Muscle layer of colon (tissue), 2 donors: ENCODE measurements around the gene GHRH.

Source experiments
- H3K27ac ChIP-seq: one replicate; pipeline ENCODE4 v1.7.0; 2013; ENCODE audit warnings: low read depth, mild to moderate bottlenecking, low read length, moderate library complexity
- H3K27me3 ChIP-seq, 2 donors: one replicate each; pipeline ENCODE4 v1.7.0; 2013; ENCODE audit warnings: low read length in 2 of 2, mild to moderate bottlenecking in 2 of 2; ENCODE audit not compliant: insufficient read depth in 2 of 2, control insufficient read depth in 1 of 2
- H3K36me3 ChIP-seq: one replicate; pipeline ENCODE4 v1.7.0; 2013; ENCODE audit warnings: mild to moderate bottlenecking, low read length; ENCODE audit not compliant: insufficient read depth
- H3K4me1 ChIP-seq: one replicate; pipeline ENCODE4 v1.7.0; 2013; ENCODE audit warnings: mild to moderate bottlenecking, low read length; ENCODE audit not compliant: insufficient read depth
- H3K4me3 ChIP-seq, 2 donors: one replicate each; pipeline ENCODE4 v1.7.0; 2013; ENCODE audit warnings: low read length in 2 of 2, low read depth in 1 of 2, mild to moderate bottlenecking in 1 of 2, moderate library complexity in 1 of 2
- H3K9ac ChIP-seq: one replicate; pipeline ENCODE4 v1.7.0; 2013; ENCODE audit warnings: low read length
- H3K9me3 ChIP-seq: one replicate; pipeline ENCODE4 v1.7.0; 2013; ENCODE audit warnings: mild to moderate bottlenecking, low read length
- donor health status: abdominal sarcoma.
- donor health status: Adenocarcinoma of cecum.

GHRH gene

DNA sequence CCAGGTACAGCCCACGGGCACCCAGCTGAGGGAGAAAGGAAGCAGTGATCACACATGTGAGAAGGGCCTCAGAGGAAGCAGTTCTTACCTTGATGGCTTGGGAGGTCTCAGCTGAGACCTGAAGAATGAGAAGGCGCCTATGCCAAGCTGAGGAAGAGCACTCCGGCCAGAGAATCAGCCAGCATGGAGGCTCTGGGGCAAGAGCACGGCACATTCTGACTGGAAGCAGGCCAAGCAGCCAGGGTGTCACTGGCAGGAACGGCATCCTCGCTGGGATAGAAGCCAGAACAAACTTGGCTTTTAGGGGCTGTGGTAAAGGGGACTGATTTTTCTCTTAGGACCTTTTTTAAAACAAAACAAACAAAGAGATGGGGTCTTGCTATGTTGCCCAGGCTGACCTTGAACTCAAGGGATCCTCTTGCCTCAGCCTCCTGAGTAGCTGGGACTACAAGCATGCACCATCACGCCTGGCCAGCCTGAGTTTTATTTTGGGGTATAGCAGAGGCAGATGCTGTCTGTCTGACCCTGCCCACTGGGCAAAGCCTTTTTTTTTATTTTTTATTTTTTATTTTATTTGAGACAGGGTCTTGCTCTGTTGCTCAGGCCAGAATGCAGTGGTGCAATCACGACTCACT is 17.6 kb downstream of the GHRH start:
- H3K27me3 ChIP-seq = no peaks in the 10 kb centered on the region
- no peaks in the 10 kb centered on the region for H3K9me3 ChIP-seq
- H3K36me3 ChIP-seq = peaks cover 42% of the 10 kb centered on the region
- no peak overlapping the region for H3K9ac ChIP-seq
- no peak overlapping the region for H3K27ac ChIP-seq
- peaks cover 13% of the 10 kb centered on the region for H3K4me1 ChIP-seq
- no peak overlapping the region for H3K4me3 ChIP-seq

DNA sequence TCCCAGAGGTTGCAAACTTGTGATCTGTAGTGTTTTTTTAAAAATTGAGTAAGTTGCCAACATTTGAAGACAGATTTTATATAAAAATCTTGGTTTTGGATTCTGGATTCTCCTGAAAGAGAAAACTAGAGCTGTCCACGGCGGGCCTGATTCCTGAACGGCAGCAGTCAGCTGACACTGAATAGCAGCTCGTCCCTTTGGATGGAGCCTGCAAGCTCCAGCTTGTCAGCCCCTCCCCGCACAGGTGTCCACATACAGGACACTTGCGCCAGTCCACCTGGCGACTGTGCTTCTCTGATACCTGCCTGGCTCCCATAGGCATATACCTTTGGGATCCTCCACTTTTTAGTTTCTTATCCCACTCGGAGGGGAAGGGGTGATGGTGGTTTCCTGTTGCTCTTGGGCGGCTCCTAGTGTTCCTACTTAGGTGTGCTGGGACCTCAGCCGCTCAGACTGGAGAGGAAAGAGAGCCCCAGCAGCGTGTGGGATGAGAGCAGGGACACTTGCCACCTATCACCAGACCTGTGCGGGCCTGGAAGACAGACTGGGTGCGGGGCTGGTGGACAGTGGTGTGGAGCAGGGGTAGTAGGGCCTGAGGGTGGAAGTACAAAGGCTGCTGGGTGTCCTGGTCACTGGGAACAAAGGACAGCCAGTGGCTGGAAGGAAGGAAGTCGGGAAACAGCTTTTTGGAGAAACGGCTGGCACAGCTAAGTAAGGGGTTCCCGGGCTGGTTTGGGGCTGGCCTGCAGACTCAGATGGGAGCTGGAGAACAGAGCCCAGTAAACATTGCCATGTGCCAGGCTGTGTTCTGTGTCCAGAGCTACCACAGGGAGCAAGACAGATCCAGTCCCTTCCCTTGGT is 18.3 kb downstream of the GHRH start:
- H3K4me1 ChIP-seq = peaks cover 20% of the 10 kb centered on the region
- no peak overlapping the region for H3K4me3 ChIP-seq
- H3K36me3 ChIP-seq = peaks cover 49% of the 10 kb centered on the region
- no peak overlapping the region for H3K27ac ChIP-seq
- no peaks in the 10 kb centered on the region for H3K9me3 ChIP-seq
- no peaks in the 10 kb centered on the region for H3K27me3 ChIP-seq
- H3K9ac ChIP-seq = no peak overlapping the region

DNA sequence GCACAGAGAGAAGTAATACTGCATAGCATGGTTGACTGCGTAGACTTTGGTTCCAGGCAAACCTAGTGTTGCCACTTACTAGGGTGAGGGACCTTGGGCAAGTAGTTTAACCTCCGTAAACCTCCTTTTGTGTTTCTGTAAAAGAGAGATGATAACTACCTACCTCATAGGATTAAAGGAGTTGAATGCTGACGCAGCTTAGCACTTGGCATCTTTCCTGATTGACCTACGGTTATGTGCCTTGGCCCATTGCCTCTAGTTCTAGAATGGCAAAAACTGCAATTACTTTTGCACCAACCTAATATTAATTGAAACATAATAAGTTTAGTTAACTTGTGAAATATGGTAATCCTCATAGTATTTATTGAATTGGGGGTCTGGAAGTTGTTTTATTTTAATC is 19.1 kb downstream of the GHRH start:
- Histone ChIP-seq H3K9ac (no peak overlapping the region), H3K36me3 (peaks cover 54% of the 10 kb centered on the region), H3K27ac (no peak overlapping the region), H3K9me3 (no peaks in the 10 kb centered on the region), H3K4me1 (peaks cover 21% of the 10 kb centered on the region), H3K27me3 (no peaks in the 10 kb centered on the region), H3K4me3 (no peak overlapping the region)

DNA sequence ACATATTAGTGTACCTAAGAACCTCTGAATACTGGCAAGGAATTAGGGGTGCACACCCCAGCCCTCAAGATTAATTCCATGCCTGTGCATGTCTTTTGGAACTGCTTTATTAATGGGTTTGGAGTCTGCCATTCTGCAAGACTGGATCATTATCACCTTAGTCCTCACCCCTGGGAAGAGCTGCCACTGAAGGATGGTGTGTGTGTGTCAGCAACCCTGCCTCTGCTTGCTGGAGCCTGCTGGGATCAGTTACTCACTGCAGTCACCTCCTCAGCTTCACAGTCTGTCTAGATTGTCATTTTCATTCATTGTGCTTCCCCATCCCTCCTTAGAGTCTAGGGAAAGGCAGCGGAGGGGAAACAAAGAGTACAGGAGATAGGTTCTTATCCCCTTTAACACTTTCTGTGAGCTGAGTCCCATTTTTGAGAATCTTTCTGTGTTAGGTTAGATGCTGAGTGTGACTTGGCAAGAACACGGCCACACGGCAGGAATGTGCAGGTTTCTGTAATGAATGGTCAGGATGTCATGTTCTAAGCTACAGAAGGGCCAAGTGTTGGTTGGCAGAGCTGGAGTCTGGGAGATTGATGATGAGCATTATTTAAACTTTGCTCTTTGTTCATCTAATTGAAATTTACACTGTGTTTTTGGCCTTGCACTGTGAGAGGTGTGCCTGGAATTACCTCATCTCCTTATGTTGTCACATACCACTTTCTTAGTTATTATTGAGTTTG is 21.1 kb downstream of the GHRH start:
- Histone ChIP-seq H3K9ac (no peak overlapping the region), H3K27me3 (no peaks in the 10 kb centered on the region), H3K9me3 (no peaks in the 10 kb centered on the region), H3K27ac (no peak overlapping the region), H3K36me3 (peaks cover 71% of the 10 kb centered on the region), H3K4me3 (no peak overlapping the region), H3K4me1 (peaks cover 21% of the 10 kb centered on the region)

DNA sequence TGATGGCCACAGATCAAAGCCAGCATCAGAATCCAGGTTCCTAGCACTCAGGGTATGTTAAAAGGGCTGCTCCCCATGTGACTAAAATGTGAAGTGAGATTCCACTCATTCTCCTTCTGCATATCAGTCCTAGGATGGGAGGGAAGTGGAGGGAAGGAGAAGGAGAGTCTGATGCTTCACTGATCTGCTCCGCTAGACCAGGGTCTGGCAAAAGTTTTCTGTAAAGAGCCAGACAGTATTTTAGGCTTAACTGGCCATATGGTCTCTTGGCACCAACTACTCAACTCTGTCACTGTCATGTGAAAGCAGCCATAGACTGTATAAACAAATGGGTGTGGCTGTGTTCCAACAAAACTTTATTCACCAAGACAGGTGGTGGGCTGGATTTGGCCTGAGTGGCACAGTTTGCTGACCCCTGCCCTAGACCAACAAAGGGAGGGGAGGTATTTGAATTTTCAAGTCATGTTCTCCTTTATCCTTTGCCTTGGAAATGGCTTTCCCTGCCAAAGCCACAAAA is 22.6 kb downstream of the GHRH start:
- Histone ChIP-seq H3K4me1 (peaks cover 18% of the 10 kb centered on the region), H3K9ac (no peak overlapping the region), H3K4me3 (no peak overlapping the region), H3K27me3 (no peaks in the 10 kb centered on the region), H3K36me3 (peaks cover 86% of the 10 kb centered on the region), H3K9me3 (no peaks in the 10 kb centered on the region), H3K27ac (no peak overlapping the region)

DNA sequence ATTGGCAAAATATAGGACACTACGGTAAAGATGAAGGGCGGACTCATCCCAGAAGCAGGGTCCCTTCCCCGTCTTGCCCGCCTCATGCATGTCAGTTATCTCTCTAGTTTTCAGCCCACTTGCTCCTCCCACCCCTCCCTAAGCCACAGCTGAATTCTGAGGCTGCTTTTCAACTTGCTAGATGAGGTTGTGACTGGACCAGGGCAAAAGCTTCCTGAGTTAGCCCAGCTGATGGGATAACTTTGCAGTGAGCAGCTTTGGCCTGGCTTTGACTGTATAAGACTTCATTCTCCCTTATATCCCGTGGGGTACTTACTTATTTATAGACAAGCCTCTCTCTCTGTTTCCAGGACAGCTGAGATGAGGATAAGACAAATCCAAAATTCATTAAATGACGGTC is 23.2 kb downstream of the GHRH start:
- no peak overlapping the region for H3K27ac ChIP-seq
- no peak overlapping the region for H3K9ac ChIP-seq
- no peaks in the 10 kb centered on the region for H3K27me3 ChIP-seq
- H3K9me3 ChIP-seq = no peaks in the 10 kb centered on the region
- no peak overlapping the region for H3K4me3 ChIP-seq
- peaks cover 91% of the 10 kb centered on the region for H3K36me3 ChIP-seq
- H3K4me1 ChIP-seq = peaks cover 13% of the 10 kb centered on the region

DNA sequence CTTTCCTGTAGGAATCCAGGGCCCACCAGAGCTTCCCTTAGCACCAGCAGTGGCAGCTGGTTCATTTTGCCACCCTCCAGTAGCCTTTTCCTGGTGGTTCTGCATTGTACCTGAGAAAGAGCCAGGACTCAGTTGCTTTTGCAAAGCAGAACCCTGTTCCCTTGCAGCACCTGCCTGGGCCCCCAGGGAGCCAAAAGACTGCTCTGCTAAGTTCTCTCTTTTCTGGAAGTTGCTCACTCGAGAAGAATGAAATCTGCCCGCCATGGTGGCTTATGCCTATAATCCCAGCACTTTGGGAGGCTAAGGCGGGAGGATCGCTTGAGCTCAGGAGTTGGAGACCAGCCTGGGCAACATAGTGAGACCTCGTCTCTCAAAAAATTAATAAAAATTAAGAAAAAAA is 24.0 kb downstream of the GHRH start:
- Histone ChIP-seq H3K36me3 (peaks cover 91% of the 10 kb centered on the region), H3K4me3 (no peak overlapping the region), H3K4me1 (peaks cover 12% of the 10 kb centered on the region), H3K27ac (no peak overlapping the region), H3K9me3 (no peaks in the 10 kb centered on the region), H3K9ac (no peak overlapping the region), H3K27me3 (no peaks in the 10 kb centered on the region)

DNA sequence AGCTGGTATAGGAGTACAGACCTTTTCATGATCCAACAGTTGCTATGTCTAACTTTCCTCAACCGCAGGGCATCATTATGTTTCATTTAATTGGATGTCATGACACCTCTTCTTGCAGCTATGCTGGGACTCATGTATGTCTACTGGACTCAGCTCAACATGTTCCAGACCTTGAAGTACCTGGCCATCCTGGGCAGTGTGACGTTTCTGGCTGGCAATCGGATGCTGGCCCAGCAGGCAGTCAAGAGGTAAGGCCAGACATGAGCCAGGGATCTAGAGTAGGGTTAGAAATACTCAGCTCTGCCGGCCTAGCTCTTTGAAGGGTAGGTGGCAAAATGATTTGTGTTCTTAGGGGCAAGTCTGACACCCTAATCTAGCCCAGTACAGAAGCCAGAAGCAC is 25.2 kb downstream of the GHRH start:
- no peak overlapping the region for H3K9ac ChIP-seq
- no peaks in the 10 kb centered on the region for H3K27me3 ChIP-seq
- no peak overlapping the region for H3K4me3 ChIP-seq
- peaks cover 91% of the 10 kb centered on the region for H3K36me3 ChIP-seq
- no peaks in the 10 kb centered on the region for H3K9me3 ChIP-seq
- H3K27ac ChIP-seq = no peak overlapping the region
- H3K4me1 ChIP-seq = peaks cover 12% of the 10 kb centered on the region

DNA sequence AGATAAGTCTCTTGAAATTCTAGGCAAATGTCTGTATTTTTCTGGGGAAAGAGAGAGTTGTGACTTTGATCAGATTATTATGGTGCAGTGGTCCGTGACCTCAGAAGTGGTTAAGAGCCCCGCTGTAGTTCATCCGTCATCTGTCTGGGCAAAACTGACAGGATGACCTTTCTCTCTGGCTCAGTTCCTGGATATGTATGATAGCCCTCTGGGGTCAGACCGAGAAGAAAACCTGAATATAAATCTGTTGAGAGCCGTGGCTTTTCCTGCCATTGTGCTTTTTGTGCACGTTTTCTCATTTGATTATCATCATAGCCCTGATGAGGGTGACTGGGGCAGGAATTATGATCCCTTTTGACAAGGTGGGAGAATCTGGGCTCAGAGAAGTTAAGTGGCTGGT is 26.5 kb downstream of the GHRH start:
- Histone ChIP-seq H3K4me1 (peaks cover 12% of the 10 kb centered on the region), H3K4me3 (no peak overlapping the region), H3K27ac (no peak overlapping the region), H3K9me3 (no peaks in the 10 kb centered on the region), H3K36me3 (peaks cover 93% of the 10 kb centered on the region), H3K9ac (no peak overlapping the region), H3K27me3 (no peaks in the 10 kb centered on the region)

DNA sequence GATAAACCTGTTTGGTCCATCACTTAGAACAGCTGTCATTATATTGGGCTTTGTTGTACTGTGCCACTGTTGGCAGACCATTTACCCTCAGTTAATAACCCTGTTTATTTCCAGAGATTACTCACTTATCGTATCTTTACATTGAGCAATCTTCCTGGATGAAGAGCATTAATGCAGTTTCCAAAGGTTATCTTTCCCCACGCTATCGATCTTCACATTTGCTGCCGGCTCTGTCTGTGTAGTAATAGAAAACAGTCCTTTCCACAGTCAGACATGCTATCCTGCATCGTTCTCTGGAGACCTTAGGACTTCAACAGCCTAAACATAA is 27.4 kb downstream of the GHRH start:
- Histone ChIP-seq H3K27me3 (no peaks in the 10 kb centered on the region), H3K4me1 (peaks cover 10% of the 10 kb centered on the region), H3K9me3 (no peaks in the 10 kb centered on the region), H3K36me3 (peaks cover 93% of the 10 kb centered on the region), H3K27ac (no peak overlapping the region), H3K4me3 (no peak overlapping the region), H3K9ac (no peak overlapping the region)

DNA sequence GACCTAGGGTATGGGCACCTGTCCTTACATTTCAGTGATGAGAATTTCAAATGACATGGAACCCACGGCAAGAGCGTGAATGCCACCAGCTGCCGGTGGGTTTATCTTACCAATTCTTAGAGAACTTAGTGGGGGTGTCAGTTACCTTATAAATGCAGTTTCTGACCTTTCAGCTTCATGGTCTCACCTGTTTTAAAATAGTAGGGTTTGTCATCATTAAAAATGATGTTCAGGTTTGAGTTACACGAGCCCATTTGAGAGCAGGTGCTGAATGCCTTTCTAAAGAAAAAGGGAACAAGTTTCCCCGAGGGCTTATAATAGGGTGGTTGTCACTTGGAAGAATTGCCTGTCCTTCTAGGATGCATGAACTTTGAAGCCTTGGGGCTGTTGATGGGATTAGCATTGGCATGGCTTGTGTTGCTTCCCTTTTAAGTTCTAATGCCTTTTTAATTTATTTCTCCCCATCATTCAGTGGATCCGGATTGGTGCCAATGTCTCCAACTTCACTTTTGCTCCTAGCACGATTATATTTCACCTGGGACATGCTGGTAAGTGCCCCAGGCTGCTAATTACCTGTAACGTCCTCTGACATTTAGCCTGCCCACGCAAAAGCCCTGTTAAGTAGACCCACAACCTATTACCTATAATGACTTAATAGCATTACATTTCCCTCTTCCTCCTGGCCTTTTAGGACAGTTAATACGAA is 27.9 kb downstream of the GHRH start:
- Histone ChIP-seq H3K4me3 (no peak overlapping the region), H3K9me3 (no peaks in the 10 kb centered on the region), H3K27me3 (no peaks in the 10 kb centered on the region), H3K4me1 (peaks cover 4% of the 10 kb centered on the region), H3K36me3 (peaks cover 93% of the 10 kb centered on the region), H3K9ac (no peak overlapping the region), H3K27ac (no peak overlapping the region)
